Measurements from ENCODE around the gene CCN6.

DNA sequence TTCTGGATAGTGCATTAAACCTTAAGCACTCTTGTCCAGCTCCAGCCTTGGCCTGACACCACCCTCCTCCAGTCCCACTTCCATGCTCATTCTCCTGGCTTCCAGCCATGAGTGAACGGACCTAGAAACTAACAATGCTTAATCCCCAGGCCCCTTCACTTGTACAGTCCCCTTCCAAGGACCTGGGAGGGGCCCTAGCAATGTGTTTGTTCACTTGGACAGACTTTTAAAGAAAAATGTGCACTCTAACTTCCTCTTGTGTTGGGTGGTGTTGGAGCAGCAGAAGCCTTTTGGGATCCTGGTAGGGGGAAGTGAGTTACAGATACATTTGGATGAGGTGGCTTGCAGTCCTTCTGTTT lies 48.9 kb upstream of the CCN6 start:
- TF ChIP-seq, protein P1, sequence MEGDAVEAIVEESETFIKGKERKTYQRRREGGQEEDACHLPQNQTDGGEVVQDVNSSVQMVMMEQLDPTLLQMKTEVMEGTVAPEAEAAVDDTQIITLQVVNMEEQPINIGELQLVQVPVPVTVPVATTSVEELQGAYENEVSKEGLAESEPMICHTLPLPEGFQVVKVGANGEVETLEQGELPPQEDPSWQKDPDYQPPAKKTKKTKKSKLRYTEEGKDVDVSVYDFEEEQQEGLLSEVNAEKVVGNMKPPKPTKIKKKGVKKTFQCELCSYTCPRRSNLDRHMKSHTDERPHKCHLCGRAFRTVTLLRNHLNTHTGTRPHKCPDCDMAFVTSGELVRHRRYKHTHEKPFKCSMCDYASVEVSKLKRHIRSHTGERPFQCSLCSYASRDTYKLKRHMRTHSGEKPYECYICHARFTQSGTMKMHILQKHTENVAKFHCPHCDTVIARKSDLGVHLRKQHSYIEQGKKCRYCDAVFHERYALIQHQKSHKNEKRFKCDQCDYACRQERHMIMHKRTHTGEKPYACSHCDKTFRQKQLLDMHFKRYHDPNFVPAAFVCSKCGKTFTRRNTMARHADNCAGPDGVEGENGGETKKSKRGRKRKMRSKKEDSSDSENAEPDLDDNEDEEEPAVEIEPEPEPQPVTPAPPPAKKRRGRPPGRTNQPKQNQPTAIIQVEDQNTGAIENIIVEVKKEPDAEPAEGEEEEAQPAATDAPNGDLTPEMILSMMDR (IDR thresholded peaks at IDR 0.05; ENCODE audit: low read depth, low read length, missing input control) = no peak
- no peak for TF ChIP-seq GABPA (IDR thresholded peaks at IDR 0.05 in 1 of 2, conservative IDR thresholded peaks at IDR 0.05 in 1 of 2)
- TF ChIP-seq, protein P2, sequence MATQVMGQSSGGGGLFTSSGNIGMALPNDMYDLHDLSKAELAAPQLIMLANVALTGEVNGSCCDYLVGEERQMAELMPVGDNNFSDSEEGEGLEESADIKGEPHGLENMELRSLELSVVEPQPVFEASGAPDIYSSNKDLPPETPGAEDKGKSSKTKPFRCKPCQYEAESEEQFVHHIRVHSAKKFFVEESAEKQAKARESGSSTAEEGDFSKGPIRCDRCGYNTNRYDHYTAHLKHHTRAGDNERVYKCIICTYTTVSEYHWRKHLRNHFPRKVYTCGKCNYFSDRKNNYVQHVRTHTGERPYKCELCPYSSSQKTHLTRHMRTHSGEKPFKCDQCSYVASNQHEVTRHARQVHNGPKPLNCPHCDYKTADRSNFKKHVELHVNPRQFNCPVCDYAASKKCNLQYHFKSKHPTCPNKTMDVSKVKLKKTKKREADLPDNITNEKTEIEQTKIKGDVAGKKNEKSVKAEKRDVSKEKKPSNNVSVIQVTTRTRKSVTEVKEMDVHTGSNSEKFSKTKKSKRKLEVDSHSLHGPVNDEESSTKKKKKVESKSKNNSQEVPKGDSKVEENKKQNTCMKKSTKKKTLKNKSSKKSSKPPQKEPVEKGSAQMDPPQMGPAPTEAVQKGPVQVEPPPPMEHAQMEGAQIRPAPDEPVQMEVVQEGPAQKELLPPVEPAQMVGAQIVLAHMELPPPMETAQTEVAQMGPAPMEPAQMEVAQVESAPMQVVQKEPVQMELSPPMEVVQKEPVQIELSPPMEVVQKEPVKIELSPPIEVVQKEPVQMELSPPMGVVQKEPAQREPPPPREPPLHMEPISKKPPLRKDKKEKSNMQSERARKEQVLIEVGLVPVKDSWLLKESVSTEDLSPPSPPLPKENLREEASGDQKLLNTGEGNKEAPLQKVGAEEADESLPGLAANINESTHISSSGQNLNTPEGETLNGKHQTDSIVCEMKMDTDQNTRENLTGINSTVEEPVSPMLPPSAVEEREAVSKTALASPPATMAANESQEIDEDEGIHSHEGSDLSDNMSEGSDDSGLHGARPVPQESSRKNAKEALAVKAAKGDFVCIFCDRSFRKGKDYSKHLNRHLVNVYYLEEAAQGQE (IDR thresholded peaks at IDR 0.05) = no peak
- no peak for TF ChIP-seq RAD21 (IDR thresholded peaks at IDR 0.05)
- TF ChIP-seq EGR1 (IDR thresholded peaks at IDR 0.05; ENCODE audit: low read depth in 2 of 2) = no peak
- TF ChIP-seq, protein P3, sequence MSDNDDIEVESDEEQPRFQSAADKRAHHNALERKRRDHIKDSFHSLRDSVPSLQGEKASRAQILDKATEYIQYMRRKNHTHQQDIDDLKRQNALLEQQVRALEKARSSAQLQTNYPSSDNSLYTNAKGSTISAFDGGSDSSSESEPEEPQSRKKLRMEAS (IDR thresholded peaks at IDR 0.05) = no peak
- no peak for TF ChIP-seq TAF1 (conservative IDR thresholded peaks at IDR 0.05)
- no peak for TF ChIP-seq SP1 (IDR thresholded peaks at IDR 0.05)
- no peak for TF ChIP-seq YY1 (IDR thresholded peaks at IDR 0.05)

All from liver (tissue), 3 donors.